ENCODE measurements around the gene PRRT2. TPM values are rescaled to one million over a fixed set of nuclear protein-coding genes. Genes with fewer than 3 reads are reported as not detected.

The PRRT2 gene
- total RNA-seq, 2 donors from 2014 or later, result 5.0 to 5.4 TPM

DNA sequence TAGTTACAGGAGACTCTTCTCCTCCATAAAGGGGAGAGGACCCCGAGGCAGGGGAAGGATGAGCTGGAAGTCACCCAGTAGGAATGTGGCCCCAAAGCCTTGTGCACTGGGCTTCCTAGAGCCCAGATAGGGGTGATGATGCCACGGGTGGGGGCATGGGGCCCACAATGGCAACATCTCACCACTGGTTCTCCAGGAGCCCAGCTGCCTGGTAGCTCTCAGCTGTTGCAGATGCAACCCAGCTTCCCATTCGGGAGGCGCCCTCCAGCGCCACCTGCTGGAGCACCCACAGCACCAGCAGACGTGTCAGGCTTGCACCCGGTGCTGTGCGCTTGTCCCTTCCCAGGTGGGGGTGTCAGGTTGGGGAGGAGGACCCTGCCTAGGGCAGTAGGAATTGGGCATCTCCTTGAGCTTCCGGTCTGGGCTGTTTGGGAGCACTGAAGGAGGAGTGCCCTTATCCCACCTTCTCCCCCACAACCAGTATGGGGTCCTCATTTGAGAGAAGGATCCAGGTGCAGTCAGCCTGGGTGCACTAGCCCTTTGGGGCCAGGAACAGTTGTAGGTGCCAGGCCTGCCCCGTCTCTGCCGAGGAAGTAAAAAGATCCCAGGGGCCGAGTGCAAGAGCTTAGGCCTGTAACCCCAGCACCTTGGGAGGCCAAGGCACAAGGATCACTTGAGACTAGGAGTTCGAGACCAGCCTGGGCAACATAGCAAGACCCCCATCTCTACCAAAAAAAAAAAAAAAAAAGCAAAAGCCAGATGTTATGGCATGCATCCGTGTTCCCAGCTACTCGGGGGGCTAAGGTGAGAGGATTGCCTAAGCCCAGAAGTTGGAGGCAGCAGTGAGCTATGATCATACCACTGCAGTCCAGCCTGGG, 36.7 kb downstream of the PRRT2 start:
- DNase-seq (ENCODE audit: low spot score), result peak; percentile 94
- intact Hi-C loops (cut with DNase I), result loop anchor here in 1 of 2 donors (10.0 kb wide), 1 partner anchor 144 kb away; no protein-coding TSS in a partner anchor

DNA sequence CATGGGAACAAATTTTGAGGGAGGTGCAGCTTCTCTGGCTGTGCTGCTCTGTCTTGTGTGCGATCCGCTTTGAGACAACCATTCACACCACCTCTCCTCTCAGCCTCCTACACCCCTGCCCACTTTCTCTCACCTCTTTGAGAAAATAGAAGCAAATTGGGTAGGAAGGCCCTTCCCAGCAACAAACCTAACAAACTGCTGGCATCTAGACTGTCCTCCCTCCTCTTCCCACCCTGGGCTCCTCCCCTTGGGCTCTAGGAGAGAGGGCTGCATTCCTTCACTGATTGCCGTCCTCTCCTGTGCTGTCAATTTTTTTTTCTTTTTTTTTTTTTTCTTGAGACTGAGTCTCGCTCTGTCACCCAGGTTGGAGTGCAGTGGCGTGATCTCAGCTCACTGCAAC, 37.5 kb downstream of the PRRT2 start:
- no peak for DNase-seq (ENCODE audit: low spot score)
- intact Hi-C loops (cut with DNase I), result loop anchor here in 1 of 2 donors (10.0 kb wide), 1 partner anchor 145 kb away; no protein-coding TSS in a partner anchor

- no peak for DNase-seq (ENCODE audit: low spot score)
- intact Hi-C loops (cut with DNase I), result no loop called here
Measured at GRCh38 chr16:29850998-29851397, 39.0 kb downstream of the PRRT2 start.

DNA sequence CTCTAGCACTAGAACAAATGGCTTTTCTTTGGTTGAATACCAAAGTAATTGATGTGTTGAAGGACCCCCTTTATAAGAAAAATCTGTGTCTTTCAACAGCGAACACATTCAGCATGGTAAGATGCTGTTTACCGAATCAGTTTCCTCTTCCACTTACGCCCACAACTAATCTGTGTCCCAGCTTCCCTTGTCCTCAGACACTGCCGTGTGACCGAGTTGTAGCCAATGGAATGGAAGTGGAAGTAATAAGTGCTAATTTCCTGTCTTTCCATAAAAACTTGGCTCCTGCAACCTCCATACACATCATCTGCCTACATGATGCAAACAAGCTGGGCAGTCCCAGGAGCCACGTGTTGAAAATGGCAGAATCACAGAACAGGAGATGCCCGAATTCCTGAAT, 40.7 kb downstream of the PRRT2 start:
- DNase-seq (ENCODE audit: low spot score), result no peak
- intact Hi-C loops (cut with DNase I), result no loop called here

- intact Hi-C loops (cut with DNase I), result no loop called here
- DNase-seq (ENCODE audit: low spot score), result no peak
Measured at GRCh38 chr16:29854520-29855100, 42.6 kb downstream of the PRRT2 start.

GRCh38 chr16:29857133-29857760, 45.3 kb downstream of the PRRT2 start:
- intact Hi-C loops (cut with DNase I), result no loop called here
- no peak for DNase-seq (ENCODE audit: low spot score)

DNA sequence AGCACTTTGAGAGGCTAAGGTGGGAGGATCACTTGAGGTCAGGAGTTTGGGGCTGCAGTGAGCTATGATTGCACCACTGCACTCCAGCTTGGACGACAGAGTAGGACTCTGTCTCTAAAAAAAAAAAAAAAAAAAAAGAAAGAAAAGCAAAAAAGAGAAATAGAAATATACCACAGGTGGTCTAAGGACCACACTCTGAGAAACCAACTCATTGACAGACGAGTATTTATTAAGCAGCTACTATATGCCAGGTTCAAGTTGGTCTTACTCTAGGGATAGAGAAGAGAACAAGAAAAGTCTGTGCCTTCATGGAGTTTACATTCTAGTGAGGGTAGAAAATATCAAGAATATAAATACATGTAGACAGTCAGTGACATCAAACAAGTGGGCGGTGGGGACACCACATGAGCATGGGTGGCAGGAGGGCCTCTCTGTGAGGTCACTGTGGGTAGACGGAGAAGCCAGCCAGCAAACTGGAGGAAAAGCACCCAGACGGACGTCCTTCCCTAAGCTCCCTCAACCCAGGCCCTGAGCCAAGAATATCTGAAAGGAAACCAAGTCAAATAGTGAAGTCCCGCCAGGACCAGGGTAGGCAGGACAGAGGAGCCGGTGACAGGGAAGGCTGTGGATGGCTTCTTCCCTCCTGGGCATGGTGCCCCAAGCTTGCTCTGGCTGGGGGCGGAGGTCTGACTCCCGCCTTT, 46.3 kb downstream of the PRRT2 start:
- DNase-seq (ENCODE audit: low spot score), result no peak

GRCh38 chr16:29858974-29859373, 47.0 kb downstream of the PRRT2 start:
- intact Hi-C loops (cut with DNase I), result no loop called here
- no peak for DNase-seq (ENCODE audit: low spot score)

More for the DNA sequence above, 46.3 kb downstream of the PRRT2 start:
- intact Hi-C loops (cut with DNase I), result no loop called here

DNA sequence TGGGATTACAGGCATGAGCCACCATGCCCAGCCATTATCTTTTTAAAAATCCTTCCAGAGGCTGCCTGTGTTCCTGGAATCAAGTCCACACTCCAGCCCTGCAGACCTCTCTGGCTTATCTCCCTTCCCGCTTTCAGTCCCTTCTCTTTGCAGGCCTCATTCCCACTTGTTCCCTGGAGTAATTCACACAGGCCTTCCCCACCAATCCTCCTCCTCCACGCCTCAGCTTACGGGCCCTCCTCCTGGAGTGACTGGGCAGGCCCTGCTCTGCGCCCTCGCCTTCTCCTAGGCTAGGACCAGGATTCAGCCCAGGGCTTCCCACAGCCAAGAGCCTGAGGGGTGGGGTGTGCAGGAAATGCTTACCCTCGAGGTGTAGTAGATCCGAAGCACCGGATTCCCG, 48.2 kb downstream of the PRRT2 start:
- no peak for DNase-seq (ENCODE audit: low spot score)
- intact Hi-C loops (cut with DNase I), result loop anchor here in 1 of 2 donors (5.0 kb wide), 1 partner anchor 102 kb away; the partner anchor contains the start of gene TMEM219

- no peak for DNase-seq (ENCODE audit: low spot score)
- intact Hi-C loops (cut with DNase I), result loop anchor here in 1 of 2 donors (5.0 kb wide), 1 partner anchor 100 kb away; the partner anchor contains the start of gene TMEM219
Measured at GRCh38 chr16:29862383-29862883, 50.4 kb downstream of the PRRT2 start.

DNA sequence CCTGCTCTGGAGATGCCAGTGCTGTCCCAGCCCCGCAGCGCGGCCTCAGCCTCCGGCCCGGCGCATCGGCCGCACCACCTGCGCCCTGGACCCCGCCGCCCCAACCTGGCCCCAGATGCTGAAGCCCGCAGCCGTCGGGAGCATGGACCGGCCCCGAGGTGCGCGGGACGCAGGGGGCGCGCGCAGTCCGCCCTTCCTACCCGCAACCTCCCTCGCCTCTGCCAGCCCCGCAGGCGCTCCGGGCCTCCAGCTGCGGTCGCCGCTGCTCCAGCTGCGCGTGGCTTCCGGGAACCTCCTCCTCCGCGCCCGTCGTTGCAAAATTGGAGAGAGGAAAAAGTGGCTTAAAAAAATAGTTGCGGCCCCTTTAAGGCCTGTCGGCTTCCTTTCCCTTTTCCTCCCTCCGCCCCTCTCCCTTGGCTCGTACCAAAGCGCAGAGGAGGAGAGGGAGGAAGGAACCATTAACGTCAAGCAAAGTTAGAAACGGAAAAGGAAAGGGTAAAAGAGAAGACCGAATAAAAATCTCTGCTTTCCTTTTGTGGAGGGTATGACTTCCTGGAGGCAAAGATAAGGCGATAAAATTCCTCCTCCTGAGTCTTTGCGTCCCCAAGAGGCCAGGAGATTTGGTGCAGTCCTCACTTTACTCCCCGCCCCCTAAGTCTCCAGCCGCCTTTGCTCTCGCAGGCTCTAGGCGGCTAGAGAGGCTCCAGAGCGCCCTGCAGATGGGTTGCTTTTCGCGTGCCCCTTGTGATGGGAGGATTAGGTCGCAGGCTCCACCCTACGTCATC, 51.1 kb downstream of the PRRT2 start, which contains the start of gene CDIPT:
TSS of gene CDIPT (minus strand) at position 343 of the 785 bp plus-strand sequence. CDS start 369 bp downstream, outside the sequence.
- intact Hi-C loops (cut with DNase I), result loop anchor here in 1 of 2 donors (5.0 kb wide), 1 partner anchor 99 kb away; the partner anchor contains the start of gene TMEM219
- peak; percentile 97 for DNase-seq (ENCODE audit: low spot score)

DNA sequence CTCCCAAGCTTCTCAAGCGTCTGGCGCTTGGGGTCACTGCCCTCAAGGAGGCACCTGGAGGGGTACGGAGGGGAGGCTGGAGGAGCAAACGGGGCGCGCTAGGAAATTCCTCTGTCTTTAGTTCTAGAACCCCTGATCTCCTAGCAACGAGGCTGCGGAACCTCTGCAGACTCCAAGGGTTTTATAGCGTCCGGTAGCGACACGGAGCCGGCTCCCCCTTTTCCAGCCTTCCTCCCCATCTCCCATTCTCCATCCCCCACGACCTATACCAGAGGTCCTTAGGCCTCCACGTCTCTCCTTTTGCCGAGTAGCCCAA, 51.6 kb downstream of the PRRT2 start:
- intact Hi-C loops (cut with DNase I), result loop anchor here in 1 of 2 donors (5.0 kb wide), 1 partner anchor 99 kb away; the partner anchor contains the start of gene TMEM219
- no peak for DNase-seq (ENCODE audit: low spot score)

DNA sequence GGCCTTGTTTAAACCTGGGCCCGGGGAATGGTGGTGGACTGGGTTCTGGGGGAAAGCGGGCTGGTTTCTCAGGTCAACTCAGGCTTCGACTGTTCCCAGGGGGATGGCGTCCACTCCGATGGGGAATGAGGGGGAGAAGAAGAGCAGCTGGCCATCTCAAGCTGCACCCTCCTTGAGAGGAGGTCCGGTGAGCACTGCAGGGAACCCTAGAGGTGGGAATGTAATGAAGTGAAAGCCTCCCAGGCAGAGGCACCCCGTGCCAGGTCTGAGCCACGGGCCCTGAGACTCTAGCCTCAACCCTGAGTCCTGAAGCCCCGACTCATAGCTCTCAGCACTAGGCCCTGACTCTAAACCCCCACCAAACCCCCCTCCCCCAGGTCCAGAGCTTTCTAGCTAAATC, 52.2 kb downstream of the PRRT2 start:
- intact Hi-C loops (cut with DNase I), result loop anchor here in 1 of 2 donors (5.0 kb wide), 1 partner anchor 98 kb away; the partner anchor contains the start of gene TMEM219
- DNase-seq (ENCODE audit: low spot score), result peak; percentile 80

Other genes with a start within 250 kb of the PRRT2 start
- 1 to 10 TPM; 2.2 to 3.7 TPM for gene SPN, start 148.9 kb upstream of the PRRT2 start, total RNA-seq
- 1 to 10 TPM; 1.7 to 7.4 TPM for gene QPRT, start 133.0 kb upstream of the PRRT2 start, total RNA-seq
- gene C16orf54, start 66.2 kb upstream of the PRRT2 start, total RNA-seq, result 1 to 10 TPM; 1.1 to 2.5 TPM
- not detected for gene ZG16, start 33.9 kb upstream of the PRRT2 start, total RNA-seq
- gene KIF22, start 21.4 kb upstream of the PRRT2 start, total RNA-seq, result 10 to 100 TPM in 1 of 2 donors, 1 to 10 TPM in 1; 5.9 to 10.4 TPM
- gene MAZ, start 5.7 kb upstream of the PRRT2 start, total RNA-seq, result 100 to 1,000 TPM; 124 to 148 TPM
- 10 to 100 TPM; 10.5 to 12.7 TPM for gene PAGR1, start 4.0 kb downstream of the PRRT2 start, total RNA-seq
- 100 to 1,000 TPM; 146 to 154 TPM for gene MVP, start 8.3 kb downstream of the PRRT2 start, total RNA-seq
- 10 to 100 TPM; 54.6 to 75.6 TPM for gene CDIPT, start 51.0 kb downstream of the PRRT2 start, total RNA-seq
- 1 to 10 TPM in 1 of 2 donors, under 1 TPM in 1; 0.86 to 1.2 TPM for gene SEZ6L2, start 87.4 kb downstream of the PRRT2 start, total RNA-seq
- under 1 TPM; 0.33 to 0.51 TPM for gene ASPHD1, start 88.3 kb downstream of the PRRT2 start, total RNA-seq
- 10 to 100 TPM; 13.1 to 16.1 TPM for gene KCTD13, start 114.0 kb downstream of the PRRT2 start, total RNA-seq
- gene TMEM219, start 149.9 kb downstream of the PRRT2 start, total RNA-seq, result 10 to 100 TPM; 58.4 to 80.9 TPM
- 10 to 100 TPM; 35.0 to 35.7 TPM for gene TAOK2, start 161.7 kb downstream of the PRRT2 start, total RNA-seq
- gene HIRIP3, start 183.4 kb downstream of the PRRT2 start, total RNA-seq, result 10 to 100 TPM; 12.1 to 14.2 TPM
- 10 to 100 TPM; 42.2 to 46.0 TPM for gene INO80E, start 184.0 kb downstream of the PRRT2 start, total RNA-seq
- under 1 TPM; 0.28 to 0.33 TPM for gene DOC2A, start 198.8 kb downstream of the PRRT2 start, total RNA-seq
- not detected for gene C16orf92, start 211.0 kb downstream of the PRRT2 start, total RNA-seq
- gene TLCD3B, start 219.1 kb downstream of the PRRT2 start, total RNA-seq, result not detected